ENCODE measurements around the gene TMA7.
A peak's percentile ranks its signal among the peaks of the same experiment; 100 is the strongest.

TMA7 gene

GRCh38 chr3:48418140-48418539 is 21.9 kb upstream of the TMA7 start:
- peaks cover 9% of the 10 kb centered on the region for H3K4me1 ChIP-seq (ENCODE audit: control insufficient read depth, insufficient read depth, low read length)
- H3K4me3 ChIP-seq (ENCODE audit: low read length), result no peak overlapping the region
- no peak overlapping the region for H3K9ac ChIP-seq (ENCODE audit: low read depth, low read length)
- no peaks in the 10 kb centered on the region for H3K36me3 ChIP-seq (ENCODE audit: insufficient read depth, low read length)
- no peaks in the 10 kb centered on the region for H3K27me3 ChIP-seq (ENCODE audit: control insufficient read depth, insufficient read depth, low read length)
- H3K9me3 ChIP-seq (replicated peaks; ENCODE audit: low read length), result no peaks in the 10 kb centered on the region
- no peak overlapping the region for H3K4me2 ChIP-seq (ENCODE audit: low read length)

GRCh38 chr3:48418651-48419050 is 21.4 kb upstream of the TMA7 start:
- Histone ChIP-seq H3K9ac (ENCODE audit: low read depth, low read length) (no peak overlapping the region), H3K4me3 (ENCODE audit: low read length) (no peak overlapping the region), H3K27me3 (ENCODE audit: control insufficient read depth, insufficient read depth, low read length) (no peaks in the 10 kb centered on the region), H3K4me2 (ENCODE audit: low read length) (no peak overlapping the region), H3K36me3 (ENCODE audit: insufficient read depth, low read length) (no peaks in the 10 kb centered on the region), H3K9me3 (replicated peaks; ENCODE audit: low read length) (no peaks in the 10 kb centered on the region), H3K4me1 (ENCODE audit: control insufficient read depth, insufficient read depth, low read length) (peaks cover 14% of the 10 kb centered on the region)

GRCh38 chr3:48419149-48419548 is 20.9 kb upstream of the TMA7 start:
- Histone ChIP-seq H3K27me3 (ENCODE audit: control insufficient read depth, insufficient read depth, low read length) (no peaks in the 10 kb centered on the region), H3K4me2 (ENCODE audit: low read length) (no peak overlapping the region), H3K4me3 (ENCODE audit: low read length) (no peak overlapping the region), H3K9me3 (replicated peaks; ENCODE audit: low read length) (no peaks in the 10 kb centered on the region), H3K4me1 (ENCODE audit: control insufficient read depth, insufficient read depth, low read length) (peaks cover 19% of the 10 kb centered on the region), H3K36me3 (ENCODE audit: insufficient read depth, low read length) (no peaks in the 10 kb centered on the region), H3K9ac (ENCODE audit: low read depth, low read length) (no peak overlapping the region)

GRCh38 chr3:48419597-48419996 is 20.5 kb upstream of the TMA7 start:
- no peak overlapping the region for H3K4me2 ChIP-seq (ENCODE audit: low read length)
- no peaks in the 10 kb centered on the region for H3K27me3 ChIP-seq (ENCODE audit: control insufficient read depth, insufficient read depth, low read length)
- no peaks in the 10 kb centered on the region for H3K36me3 ChIP-seq (ENCODE audit: insufficient read depth, low read length)
- peaks cover 22% of the 10 kb centered on the region for H3K4me1 ChIP-seq (ENCODE audit: control insufficient read depth, insufficient read depth, low read length)
- H3K9ac ChIP-seq (ENCODE audit: low read depth, low read length), result no peak overlapping the region
- H3K9me3 ChIP-seq (replicated peaks; ENCODE audit: low read length), result no peaks in the 10 kb centered on the region
- no peak overlapping the region for H3K4me3 ChIP-seq (ENCODE audit: low read length)

- Histone ChIP-seq H3K9me3 (replicated peaks; ENCODE audit: low read length) (no peaks in the 10 kb centered on the region), H3K4me2 (ENCODE audit: low read length) (no peak overlapping the region), H3K27me3 (ENCODE audit: control insufficient read depth, insufficient read depth, low read length) (no peaks in the 10 kb centered on the region), H3K4me3 (ENCODE audit: low read length) (no peak overlapping the region), H3K9ac (ENCODE audit: low read depth, low read length) (no peak overlapping the region), H3K36me3 (ENCODE audit: insufficient read depth, low read length) (no peaks in the 10 kb centered on the region), H3K4me1 (ENCODE audit: control insufficient read depth, insufficient read depth, low read length) (peaks cover 27% of the 10 kb centered on the region)
Observed at GRCh38 chr3:48420561-48420960, 19.5 kb upstream of the TMA7 start.

- Histone ChIP-seq H3K9me3 (replicated peaks; ENCODE audit: low read length) (no peaks in the 10 kb centered on the region), H3K36me3 (ENCODE audit: insufficient read depth, low read length) (no peaks in the 10 kb centered on the region), H3K27me3 (ENCODE audit: control insufficient read depth, insufficient read depth, low read length) (no peaks in the 10 kb centered on the region), H3K4me3 (ENCODE audit: low read length) (no peak overlapping the region), H3K4me1 (ENCODE audit: control insufficient read depth, insufficient read depth, low read length) (peaks cover 44% of the 10 kb centered on the region), H3K4me2 (ENCODE audit: low read length) (no peak overlapping the region), H3K9ac (ENCODE audit: low read depth, low read length) (no peak overlapping the region)
Observed at GRCh38 chr3:48422272-48422671, 17.8 kb upstream of the TMA7 start.

- Histone ChIP-seq H3K27me3 (ENCODE audit: control insufficient read depth, insufficient read depth, low read length) (no peaks in the 10 kb centered on the region), H3K9me3 (replicated peaks; ENCODE audit: low read length) (no peaks in the 10 kb centered on the region), H3K4me1 (ENCODE audit: control insufficient read depth, insufficient read depth, low read length) (peaks cover 48% of the 10 kb centered on the region), H3K9ac (ENCODE audit: low read depth, low read length) (no peak overlapping the region), H3K36me3 (ENCODE audit: insufficient read depth, low read length) (no peaks in the 10 kb centered on the region), H3K4me3 (ENCODE audit: low read length) (no peak overlapping the region), H3K4me2 (ENCODE audit: low read length) (no peak overlapping the region)
Observed at GRCh38 chr3:48422681-48423080, 17.4 kb upstream of the TMA7 start.

GRCh38 chr3:48423241-48423882 is 16.7 kb upstream of the TMA7 start:
- no peaks in the 10 kb centered on the region for H3K9me3 ChIP-seq (replicated peaks; ENCODE audit: low read length)
- no peak overlapping the region for H3K4me2 ChIP-seq (ENCODE audit: low read length)
- H3K4me3 ChIP-seq (ENCODE audit: low read length), result no peak overlapping the region
- no peaks in the 10 kb centered on the region for H3K27me3 ChIP-seq (ENCODE audit: control insufficient read depth, insufficient read depth, low read length)
- H3K4me1 ChIP-seq (ENCODE audit: control insufficient read depth, insufficient read depth, low read length), result peaks cover 55% of the 10 kb centered on the region
- H3K9ac ChIP-seq (ENCODE audit: low read depth, low read length), result no peak overlapping the region
- no peaks in the 10 kb centered on the region for H3K36me3 ChIP-seq (ENCODE audit: insufficient read depth, low read length)

GRCh38 chr3:48423883-48424695 is 16.0 kb upstream of the TMA7 start:
- no peaks in the 10 kb centered on the region for H3K9me3 ChIP-seq (replicated peaks; ENCODE audit: low read length)
- H3K36me3 ChIP-seq (ENCODE audit: insufficient read depth, low read length), result no peaks in the 10 kb centered on the region
- H3K4me1 ChIP-seq (ENCODE audit: control insufficient read depth, insufficient read depth, low read length), result peaks cover 57% of the 10 kb centered on the region
- H3K27me3 ChIP-seq (ENCODE audit: control insufficient read depth, insufficient read depth, low read length), result no peaks in the 10 kb centered on the region
- H3K4me3 ChIP-seq (ENCODE audit: low read length), result no peak overlapping the region
- H3K9ac ChIP-seq (ENCODE audit: low read depth, low read length), result no peak overlapping the region
- no peak overlapping the region for H3K4me2 ChIP-seq (ENCODE audit: low read length)

- H3K36me3 ChIP-seq (ENCODE audit: insufficient read depth, low read length), result no peaks in the 10 kb centered on the region
- no peak overlapping the region for H3K4me2 ChIP-seq (ENCODE audit: low read length)
- H3K4me3 ChIP-seq (ENCODE audit: low read length), result no peak overlapping the region
- H3K9ac ChIP-seq (ENCODE audit: low read depth, low read length), result no peak overlapping the region
- H3K27me3 ChIP-seq (ENCODE audit: control insufficient read depth, insufficient read depth, low read length), result no peaks in the 10 kb centered on the region
- H3K4me1 ChIP-seq (ENCODE audit: control insufficient read depth, insufficient read depth, low read length), result peaks cover 65% of the 10 kb centered on the region
- no peaks in the 10 kb centered on the region for H3K9me3 ChIP-seq (replicated peaks; ENCODE audit: low read length)
Observed at GRCh38 chr3:48425281-48425812, 14.7 kb upstream of the TMA7 start.

GRCh38 chr3:48426401-48426909 is 13.6 kb upstream of the TMA7 start:
- Histone ChIP-seq H3K4me1 (ENCODE audit: control insufficient read depth, insufficient read depth, low read length) (peaks cover 65% of the 10 kb centered on the region), H3K9me3 (replicated peaks; ENCODE audit: low read length) (no peaks in the 10 kb centered on the region), H3K27me3 (ENCODE audit: control insufficient read depth, insufficient read depth, low read length) (no peaks in the 10 kb centered on the region), H3K9ac (ENCODE audit: low read depth, low read length) (no peak overlapping the region), H3K36me3 (ENCODE audit: insufficient read depth, low read length) (no peaks in the 10 kb centered on the region), H3K4me2 (ENCODE audit: low read length) (peak overlapping the region; percentile 92), H3K4me3 (ENCODE audit: low read length) (peak overlapping the region; percentile 17)
